ENCODE results near the gene GNPTAB.

Gene GNPTAB

DNA sequence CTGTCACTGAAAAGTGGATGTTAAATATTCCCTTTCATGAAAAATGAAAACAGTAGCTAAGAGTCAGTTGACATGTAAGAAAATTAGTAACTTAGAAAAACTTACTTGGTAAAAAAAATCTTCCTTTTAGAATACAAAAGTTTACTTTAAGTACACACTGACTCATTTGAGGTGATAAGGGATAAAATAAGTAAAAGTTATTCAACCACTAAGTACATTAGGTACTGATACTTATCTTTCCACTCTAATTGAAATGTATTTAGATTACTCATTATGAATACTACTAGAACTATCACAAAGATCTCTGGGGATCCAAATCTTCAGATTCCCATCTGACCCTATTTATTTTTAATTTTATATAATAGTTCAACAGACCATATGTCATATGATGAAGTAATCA is 103.7 kb downstream of the GNPTAB start:
- DNase-seq, result no peak

- no peak for DNase-seq
Measured at GRCh38 chr12:101722392-101722791, 108.4 kb downstream of the GNPTAB start.

DNA sequence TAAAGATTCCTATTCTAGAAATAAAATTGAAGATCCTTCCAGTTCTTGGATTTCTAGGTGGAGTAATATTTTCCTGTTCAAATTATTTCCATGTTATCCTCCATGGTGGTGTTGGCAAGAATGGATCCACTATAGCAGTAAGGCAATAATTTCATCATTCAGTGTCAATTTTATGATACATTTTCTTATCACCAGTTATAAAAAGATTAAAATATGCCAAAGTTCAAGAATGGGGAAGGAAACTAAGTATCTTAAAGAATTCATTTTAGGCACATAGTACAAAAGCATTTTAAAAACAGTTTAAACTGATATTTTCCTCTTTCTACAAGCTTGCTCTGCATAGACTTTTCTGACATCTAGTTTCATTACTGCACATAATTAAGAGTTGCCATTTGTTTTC is 110.6 kb downstream of the GNPTAB start:
- no peak for DNase-seq

GRCh38 chr12:101719566-101719965 is 111.2 kb downstream of the GNPTAB start:
- no peak for DNase-seq

DNA sequence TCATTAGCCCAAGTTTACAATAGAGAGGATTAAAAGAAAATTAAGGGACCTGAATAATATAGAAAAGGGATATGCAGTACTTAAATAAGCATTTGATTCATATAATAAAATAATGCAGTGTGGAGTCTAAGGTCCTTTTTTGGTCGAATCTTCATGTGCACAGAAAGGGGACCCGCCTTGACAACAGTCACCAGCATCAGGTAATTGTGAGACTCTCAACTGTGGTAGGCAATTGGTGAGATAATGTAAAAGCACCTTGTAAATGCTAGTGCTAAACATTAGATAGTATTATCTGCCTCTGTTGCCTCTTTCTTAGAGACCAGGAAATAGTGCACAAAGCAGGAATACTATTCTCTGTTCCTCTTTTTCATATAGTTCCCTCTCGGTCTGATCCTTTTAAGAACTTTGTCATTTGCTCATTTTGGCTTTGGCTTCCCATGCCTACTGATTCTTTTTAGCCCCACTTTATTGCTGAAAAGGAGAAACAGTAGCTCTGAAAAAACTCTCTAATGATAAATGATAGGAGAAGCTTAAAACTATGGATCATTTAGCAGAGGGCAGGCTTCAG is 115.8 kb downstream of the GNPTAB start:
- DNase-seq, result no peak

DNA sequence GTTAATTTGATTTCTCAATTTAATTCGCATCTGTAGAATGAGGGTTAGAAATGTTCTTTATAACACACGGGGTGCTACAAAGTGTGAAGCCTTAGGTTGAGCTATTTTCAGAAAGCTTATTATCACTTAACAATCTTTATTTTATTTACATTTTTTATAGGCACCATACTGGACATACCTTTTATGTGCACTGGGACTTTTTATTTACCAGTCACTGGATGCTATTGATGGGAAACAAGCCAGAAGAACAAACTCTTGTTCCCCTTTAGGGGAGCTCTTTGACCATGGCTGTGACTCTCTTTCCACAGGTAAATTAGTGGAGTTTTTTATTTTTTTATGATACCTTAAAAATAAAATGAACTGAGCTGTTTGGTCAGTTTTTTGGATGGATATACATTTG is 116.8 kb downstream of the GNPTAB start:
- no peak for DNase-seq

DNA sequence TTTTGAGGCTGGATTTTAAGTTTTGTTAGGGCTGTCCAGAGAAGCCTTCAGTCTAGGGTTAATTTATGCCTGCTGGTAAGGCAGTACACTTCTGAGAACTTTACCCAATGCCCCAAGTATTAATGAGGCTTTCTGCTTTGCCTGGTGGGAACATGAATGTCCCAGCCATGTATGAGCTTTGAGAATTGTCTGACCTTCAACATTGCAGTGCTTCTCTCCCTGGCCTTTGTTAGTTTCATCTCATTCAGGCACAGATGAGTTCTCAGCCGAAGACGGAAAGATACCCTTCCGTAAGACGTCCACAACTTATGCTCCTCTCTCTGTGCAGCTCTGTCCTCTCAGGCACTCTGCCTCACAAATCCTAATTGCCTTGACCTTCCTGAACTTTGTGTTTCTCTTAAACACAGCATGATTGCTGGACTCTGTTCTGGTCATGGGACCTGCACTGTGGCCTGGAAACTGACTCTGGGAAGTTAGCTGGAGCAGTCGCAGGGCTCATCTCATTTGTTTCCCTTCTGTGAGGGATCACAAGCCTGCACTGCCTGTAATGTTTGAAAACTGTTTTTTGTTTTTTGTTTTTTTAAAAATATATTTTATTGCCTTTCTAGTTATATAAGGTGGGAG is 117.6 kb downstream of the GNPTAB start:
- no peak for DNase-seq

DNA sequence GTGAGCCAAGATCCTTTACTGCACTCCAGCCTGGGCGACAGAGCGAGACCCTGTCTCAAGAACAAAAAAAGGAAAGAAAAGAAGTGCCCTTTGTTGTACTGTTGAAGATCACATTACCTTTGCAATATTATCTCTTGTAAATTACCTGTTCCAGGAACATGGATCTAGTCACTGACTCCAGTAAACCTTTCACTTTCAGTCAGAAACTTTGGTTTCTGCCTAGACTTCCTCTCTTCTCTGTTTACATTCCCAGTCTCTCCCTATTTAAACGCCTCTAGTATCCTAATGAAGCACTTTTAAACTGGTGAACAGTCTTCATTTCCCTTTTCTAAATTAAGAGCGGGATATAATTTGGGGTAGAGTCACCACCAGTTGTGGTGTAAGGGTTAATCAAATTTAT is 120.5 kb downstream of the GNPTAB start:
- DNase-seq, result no peak

DNA sequence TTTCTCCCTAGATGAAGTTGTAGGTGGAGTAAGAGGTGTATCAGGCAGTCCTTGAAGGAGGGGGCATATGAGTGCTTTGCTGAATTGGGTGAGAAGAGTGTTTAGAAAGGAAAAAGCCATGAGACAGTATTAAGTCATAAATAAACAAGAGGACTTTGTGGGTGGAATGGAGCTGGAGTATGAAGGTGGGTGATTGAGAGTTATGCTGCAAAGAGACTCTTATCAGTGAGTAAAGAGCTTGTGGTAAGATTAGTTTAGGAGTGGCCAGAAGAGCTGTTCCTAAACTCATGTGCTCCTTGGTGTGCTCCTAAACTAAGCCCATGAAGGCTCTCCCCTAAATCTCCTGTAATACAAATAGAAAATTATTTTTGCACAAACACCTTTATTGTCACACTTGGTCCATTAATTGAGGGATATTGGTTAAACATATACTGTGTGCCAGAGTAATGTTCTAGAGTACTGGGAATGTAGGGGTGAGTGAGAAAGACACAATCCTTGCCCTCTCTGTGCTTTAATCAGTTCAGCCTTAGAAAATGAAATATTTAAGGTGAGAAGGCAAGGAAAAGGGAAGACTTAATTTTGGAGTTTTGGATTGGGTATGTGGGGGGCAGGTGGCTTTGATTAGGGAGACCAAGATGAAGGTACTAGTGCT is 123.5 kb downstream of the GNPTAB start:
- no peak for DNase-seq

DNA sequence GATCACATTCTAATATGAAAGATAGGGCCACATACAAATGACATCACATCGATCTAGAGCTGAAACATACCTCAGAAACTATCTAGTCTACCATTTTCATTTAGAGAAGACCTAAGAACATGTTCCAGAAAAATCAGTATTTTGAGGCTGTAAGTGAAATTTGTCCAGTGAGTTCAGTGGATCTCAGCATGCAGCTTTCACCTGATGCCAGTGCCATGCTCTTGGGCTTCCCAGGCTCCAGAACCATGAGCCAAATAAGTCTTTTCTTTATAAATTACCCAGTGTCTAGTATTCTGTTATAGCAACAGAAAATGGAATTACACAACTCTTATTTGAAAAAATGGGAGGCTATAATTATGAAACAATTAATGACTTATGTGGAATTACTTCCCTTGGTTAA is 124.4 kb downstream of the GNPTAB start:
- DNase-seq, result no peak

DNA sequence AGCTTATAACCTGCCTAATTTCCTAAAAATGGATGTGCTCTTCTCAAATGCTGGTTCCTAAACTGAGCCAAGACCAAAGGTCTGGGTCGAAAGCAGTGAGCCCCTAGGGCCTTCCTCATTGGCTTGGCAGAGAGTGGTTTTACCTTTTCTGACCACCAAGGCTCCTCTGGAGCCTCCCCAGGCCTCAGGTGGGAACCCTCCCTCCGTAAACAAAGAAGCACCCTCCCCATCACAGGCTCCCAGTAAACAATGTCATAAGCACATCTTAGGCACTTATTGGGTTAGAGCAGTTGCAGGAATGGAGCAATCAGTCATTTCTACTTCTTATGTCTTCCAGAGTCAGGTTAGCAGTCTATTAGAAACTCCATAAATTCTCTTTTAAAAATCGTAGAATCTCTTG is 127.3 kb downstream of the GNPTAB start:
- no peak for DNase-seq

DNA sequence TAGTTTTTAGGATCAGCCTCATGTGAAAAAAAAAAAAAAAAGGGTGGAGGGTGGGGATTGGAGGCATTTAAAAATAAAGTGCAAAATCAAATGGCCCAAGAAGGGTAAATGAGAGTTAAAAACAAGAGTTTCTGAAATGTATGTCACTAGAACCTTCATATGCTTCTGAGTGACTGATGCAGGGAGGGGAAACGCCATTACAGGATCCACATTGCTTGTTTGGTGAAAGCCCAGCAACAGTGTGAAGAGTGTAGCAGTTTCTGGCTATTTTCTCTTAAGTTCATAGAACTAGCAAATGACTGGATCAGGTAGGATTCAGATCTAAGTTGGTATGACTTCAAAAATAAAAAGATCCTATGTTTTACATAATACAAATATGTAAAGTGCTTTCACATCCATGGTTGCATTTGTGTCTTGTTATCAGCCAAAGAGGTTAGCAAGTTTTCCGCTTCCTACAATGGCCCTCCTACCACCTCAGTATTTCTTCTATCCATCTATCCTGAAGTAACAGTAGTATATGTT is 130.4 kb downstream of the GNPTAB start:
- DNase-seq, result no peak

- DNase-seq, result no peak
Measured at GRCh38 chr12:101698800-101699347, 131.9 kb downstream of the GNPTAB start.

DNA sequence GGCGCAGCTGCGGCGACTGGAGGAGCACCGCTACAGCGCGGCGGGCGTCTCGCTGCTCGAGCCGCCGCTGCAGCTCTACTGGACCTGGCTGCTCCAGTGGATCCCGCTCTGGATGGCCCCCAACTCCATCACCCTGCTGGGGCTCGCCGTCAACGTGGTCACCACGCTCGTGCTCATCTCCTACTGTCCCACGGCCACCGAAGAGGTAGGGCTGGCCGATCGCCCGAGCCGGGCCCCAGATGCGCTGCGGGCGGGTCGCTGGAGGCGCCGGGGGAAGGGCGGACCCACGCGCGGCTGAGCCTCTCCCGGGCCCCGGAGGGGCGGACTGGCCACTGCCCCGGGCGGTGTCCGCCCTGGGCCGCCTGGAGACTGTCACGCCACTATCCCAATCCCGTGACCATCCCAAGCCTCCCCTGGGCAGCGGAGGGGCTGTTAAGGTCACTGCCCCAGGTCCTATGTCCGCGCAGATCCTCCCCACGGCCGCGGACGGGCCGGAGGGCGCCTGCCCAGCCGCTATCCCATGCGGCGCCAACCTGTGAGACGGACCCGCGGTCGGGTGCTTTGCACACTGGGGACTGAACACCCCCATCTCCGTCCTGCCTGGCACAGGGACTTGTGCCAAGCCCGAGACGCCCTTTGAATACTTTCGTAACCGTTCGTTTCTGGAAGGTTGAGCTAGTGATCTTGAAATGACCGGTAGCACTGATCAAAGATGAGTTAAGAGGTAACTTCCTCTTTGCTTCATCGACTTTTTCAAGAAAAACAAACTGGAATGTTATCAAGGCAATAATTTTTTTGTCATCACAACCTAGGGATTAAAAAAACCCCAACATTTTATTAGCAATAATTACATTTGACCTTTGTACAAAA is 132.6 kb downstream of the GNPTAB start:
- no peak for DNase-seq

DNA sequence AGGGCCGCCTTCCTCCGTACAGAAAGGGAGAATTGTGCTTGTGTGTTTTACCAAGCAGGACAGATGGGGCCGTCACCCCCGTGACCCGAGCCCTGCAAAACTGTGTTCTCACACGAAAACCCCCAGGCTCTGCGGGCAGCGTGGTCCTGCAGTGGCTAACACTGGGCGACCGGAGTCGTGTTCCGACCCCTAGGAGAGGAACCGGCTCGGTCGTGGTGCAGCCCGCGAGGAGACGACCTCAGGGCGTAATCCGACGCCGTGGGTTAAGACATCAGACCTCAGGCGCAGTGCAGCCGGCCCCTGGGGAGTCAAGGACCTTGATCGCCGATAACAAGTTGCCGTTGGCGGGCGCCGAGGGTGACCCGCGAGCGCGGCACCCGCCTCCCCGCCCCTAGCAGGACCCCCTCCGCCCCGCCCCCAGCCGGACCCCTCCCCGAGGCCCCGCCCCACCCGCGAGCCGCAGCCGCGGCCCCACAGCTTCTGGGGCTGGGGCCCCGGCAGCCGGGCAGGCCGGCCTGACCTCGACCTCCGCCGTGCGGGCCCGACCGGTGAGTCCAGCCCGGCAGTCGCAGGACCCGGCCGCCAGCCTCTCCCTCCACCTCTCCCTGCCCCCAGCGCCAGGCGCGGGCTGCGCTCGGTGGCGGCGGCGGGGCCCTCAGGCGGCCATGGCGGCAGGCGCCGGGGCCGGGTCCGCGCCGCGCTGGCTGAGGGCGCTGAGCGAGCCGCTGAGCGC is 133.4 kb downstream of the GNPTAB start, which contains the start of gene CHPT1:
TSS of gene CHPT1 (plus strand) at position 444 of the 733 bp plus-strand sequence. CDS start at position 666, 222 bp downstream.
- peak; percentile 63 for DNase-seq

- no peak for DNase-seq
Measured at GRCh38 chr12:101696251-101697196, 134.2 kb downstream of the GNPTAB start.

GRCh38 chr12:101695706-101696105 is 135.1 kb downstream of the GNPTAB start:
- DNase-seq, result no peak

Data from NCI-H2171 (cell line).